ENCODE results near the gene WSB2. TPM values are rescaled to one million over a fixed set of nuclear protein-coding genes. Genes with fewer than 3 reads are reported as not detected.

Gene WSB2
- total RNA-seq, 1 experiment from 2014 or later, result 46.2 TPM

GRCh38 chr12:118044075-118044474 lies 16.9 kb downstream of the WSB2 start:
- no TSS peak for BruUV-seq (replicated peaks)
- Histone ChIP-seq H2AFZ (no peak overlapping the region), H3K4me1 (replicated peaks; ENCODE audit: insufficient read depth) (no peaks in the 10 kb centered on the region), H4K20me1 (ENCODE audit: insufficient read depth) (no peaks in the 10 kb centered on the region), H3K36me3 (ENCODE audit: low read depth) (peaks cover 13% of the 10 kb centered on the region; the same call in 1 of the 2 replicates), H3K4me3 (no peak overlapping the region), H3K79me2 (ENCODE audit: low read depth) (no peaks in the 10 kb centered on the region), H3K9me2 (ENCODE audit: insufficient read depth) (no peaks in the 10 kb centered on the region), H3K9me3 (ENCODE audit: insufficient read depth, low read depth) (no peaks in the 10 kb centered on the region), H3K4me2 (no peak overlapping the region), H3K27me3 (ENCODE audit: insufficient read depth, low read depth) (no peaks in the 10 kb centered on the region), H3F3A (ENCODE audit: insufficient read depth, low read depth) (no peaks in the 10 kb centered on the region), H3K27ac (no peak overlapping the region)
- intact Hi-C loops (cut with micrococcal nuclease; ENCODE audit: unreplicated experiment), result no loop called here
- ChIA-PET CTCF (no interaction called here), POLR2A (ENCODE audit: unreplicated experiment) (no interaction called here)
- TF ChIP-seq, protein P1, sequence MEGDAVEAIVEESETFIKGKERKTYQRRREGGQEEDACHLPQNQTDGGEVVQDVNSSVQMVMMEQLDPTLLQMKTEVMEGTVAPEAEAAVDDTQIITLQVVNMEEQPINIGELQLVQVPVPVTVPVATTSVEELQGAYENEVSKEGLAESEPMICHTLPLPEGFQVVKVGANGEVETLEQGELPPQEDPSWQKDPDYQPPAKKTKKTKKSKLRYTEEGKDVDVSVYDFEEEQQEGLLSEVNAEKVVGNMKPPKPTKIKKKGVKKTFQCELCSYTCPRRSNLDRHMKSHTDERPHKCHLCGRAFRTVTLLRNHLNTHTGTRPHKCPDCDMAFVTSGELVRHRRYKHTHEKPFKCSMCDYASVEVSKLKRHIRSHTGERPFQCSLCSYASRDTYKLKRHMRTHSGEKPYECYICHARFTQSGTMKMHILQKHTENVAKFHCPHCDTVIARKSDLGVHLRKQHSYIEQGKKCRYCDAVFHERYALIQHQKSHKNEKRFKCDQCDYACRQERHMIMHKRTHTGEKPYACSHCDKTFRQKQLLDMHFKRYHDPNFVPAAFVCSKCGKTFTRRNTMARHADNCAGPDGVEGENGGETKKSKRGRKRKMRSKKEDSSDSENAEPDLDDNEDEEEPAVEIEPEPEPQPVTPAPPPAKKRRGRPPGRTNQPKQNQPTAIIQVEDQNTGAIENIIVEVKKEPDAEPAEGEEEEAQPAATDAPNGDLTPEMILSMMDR (conservative IDR thresholded peaks at IDR 0.05), result no peak
- TF ChIP-seq EZH2 (IDR thresholded peaks at IDR 0.05; ENCODE audit: low read depth), result no peak
- DNase-seq, result no peak

- no peak for DNase-seq
- intact Hi-C loops (cut with micrococcal nuclease; ENCODE audit: unreplicated experiment), result no loop called here
- no peak overlapping the region for H3K4me3 ChIP-seq
- TF ChIP-seq, protein P1 (conservative IDR thresholded peaks at IDR 0.05), result no peak
- TF ChIP-seq EZH2 (IDR thresholded peaks at IDR 0.05; ENCODE audit: low read depth), result no peak
- H3K9me3 ChIP-seq (ENCODE audit: insufficient read depth, low read depth), result no peaks in the 10 kb centered on the region
- no peak overlapping the region for H3K27ac ChIP-seq
- H3K4me2 ChIP-seq, result no peak overlapping the region
- H4K20me1 ChIP-seq (ENCODE audit: insufficient read depth), result no peaks in the 10 kb centered on the region
- H3F3A ChIP-seq (ENCODE audit: insufficient read depth, low read depth), result no peaks in the 10 kb centered on the region; the same call in 1 of the 2 replicates
- ChIA-PET POLR2A (ENCODE audit: unreplicated experiment) (no interaction called here), CTCF (no interaction called here)
- H3K79me2 ChIP-seq (ENCODE audit: low read depth), result no peaks in the 10 kb centered on the region
- H3K9me2 ChIP-seq (ENCODE audit: insufficient read depth), result no peaks in the 10 kb centered on the region
- H3K4me1 ChIP-seq (replicated peaks; ENCODE audit: insufficient read depth), result no peaks in the 10 kb centered on the region
- BruUV-seq (replicated peaks), result no TSS peak
- H3K27me3 ChIP-seq (ENCODE audit: insufficient read depth, low read depth), result no peaks in the 10 kb centered on the region
- H3K36me3 ChIP-seq (ENCODE audit: low read depth), result peaks cover 20% of the 10 kb centered on the region; the same call in 1 of the 2 replicates
- no peak overlapping the region for H2AFZ ChIP-seq
Measured at GRCh38 chr12:118042091-118042490, 18.9 kb downstream of the WSB2 start.

DNA sequence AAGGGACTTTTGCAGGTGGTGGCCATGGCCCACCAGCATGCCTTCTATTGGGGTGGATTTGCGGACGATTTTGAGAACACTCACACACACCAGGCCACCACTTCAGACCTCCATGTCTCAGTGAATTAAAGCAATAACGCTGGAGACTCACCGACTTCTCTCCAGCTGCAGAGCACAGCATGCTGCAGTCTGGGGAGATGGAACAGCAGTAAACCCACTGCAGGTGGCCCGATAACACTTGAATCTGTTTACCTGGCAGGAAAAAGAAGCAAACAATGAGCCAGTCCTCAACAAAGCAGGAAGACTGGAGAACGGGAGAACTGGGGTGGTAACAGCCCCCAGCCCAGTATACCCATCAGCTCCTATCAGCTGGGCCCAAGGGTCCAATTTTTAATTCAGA lies 22.8 kb downstream of the WSB2 start:
- Histone ChIP-seq H3K4me2 (no peak overlapping the region), H3K4me3 (no peak overlapping the region), H3K27ac (no peak overlapping the region), H3K9me3 (ENCODE audit: insufficient read depth, low read depth) (no peaks in the 10 kb centered on the region), H3K9me2 (ENCODE audit: insufficient read depth) (no peaks in the 10 kb centered on the region), H2AFZ (no peak overlapping the region), H3K27me3 (ENCODE audit: insufficient read depth, low read depth) (no peaks in the 10 kb centered on the region), H4K20me1 (ENCODE audit: insufficient read depth) (no peaks in the 10 kb centered on the region), H3F3A (ENCODE audit: insufficient read depth, low read depth) (peaks cover 17% of the 10 kb centered on the region; the same call in 1 of the 2 replicates), H3K4me1 (replicated peaks; ENCODE audit: insufficient read depth) (no peaks in the 10 kb centered on the region), H3K36me3 (ENCODE audit: low read depth) (peaks cover 38% of the 10 kb centered on the region; the same call in 1 of the 2 replicates), H3K79me2 (ENCODE audit: low read depth) (no peaks in the 10 kb centered on the region)
- DNase-seq, result no peak
- TF ChIP-seq EZH2 (IDR thresholded peaks at IDR 0.05; ENCODE audit: low read depth), result no peak
- TF ChIP-seq, protein P1 (conservative IDR thresholded peaks at IDR 0.05), result no peak
- CTCF ChIA-PET, result no interaction called here
- no TSS peak for BruUV-seq (replicated peaks)
- intact Hi-C loops (cut with micrococcal nuclease; ENCODE audit: unreplicated experiment), result no loop called here
- POLR2A ChIA-PET (ENCODE audit: unreplicated experiment), result no interaction called here
